ENCODE data around the gene ODAD4. TPM values are rescaled to one million over a fixed set of nuclear protein-coding genes. Genes with fewer than 3 reads are reported as not detected.

ODAD4 gene
- total and polyA plus RNA-seq, 2 of the 8 experiments (the other 6 are each of a cell fraction or from before 2014, with no cell fraction given): 0.48 to 1.3 TPM

GRCh38 chr17:41996855-41997164, 66.4 kb downstream of the ODAD4 start:
- H3K4me3 ChIP-seq (ENCODE audit: extremely low read depth in 1 of 4, insufficient read depth in 2 of 4, low read depth in 3 of 4, low read length in 4 of 4): no peak overlapping the region
- no peak overlapping the region for H2BK15ac ChIP-seq (ENCODE audit: low read length)
- WGBS, 2 experiments (ENCODE audit: extremely low coverage in 1 of 2, insufficient coverage in 1 of 2, insufficient read length in 1 of 2, insufficient replicate concordance in 2 of 2, low coverage in 1 of 2, low lambda C conversion rate in 2 of 2, missing lambda C conversion rate in 1 of 2): 93% methylated on average over 2 of the region's 2 CpGs; no CpG with 5 or more reads in 1 of the 2 experiments
- DNase-seq (ENCODE audit: low read depth in 1 of 2, low spot score in 2 of 2) (no peak), FAIRE-seq (no peak)
- no peak overlapping the region for H3K4ac ChIP-seq (replicated peaks; ENCODE audit: insufficient read length, low read depth, low read length)
- H3K23me2 ChIP-seq (ENCODE audit: low read depth, low read length): no peaks in the 10 kb centered on the region
- TF ChIP-seq CBX5 (IDR thresholded peaks at IDR 0.05; ENCODE audit: low read depth, low read length): no peak
- TF ChIP-seq JUN (IDR thresholded peaks at IDR 0.05; ENCODE audit: low read depth, low read length): no peak
- no peak overlapping the region for H3K56ac ChIP-seq (replicated peaks; ENCODE audit: insufficient read length, low read depth, low read length)
- H3K23ac ChIP-seq (ENCODE audit: insufficient read length): no peak overlapping the region
- ChIA-PET POLR2A (ENCODE audit: partially characterized antibody) (interaction anchor here (0.7 to 1.0 kb wide), 2 partner anchors 15 to 28 kb away, joined by 3 read pairs; no protein-coding TSS in a partner anchor), CTCF (ENCODE audit: partially characterized antibody) (interaction anchor here (1.9 to 3.0 kb wide), 3 partner anchors 12 to 28 kb away, joined by 5 to 8 read pairs (median 6); no protein-coding TSS in a partner anchor)
- no peak overlapping the region for H2BK5ac ChIP-seq (ENCODE audit: low read depth, low read length)
- H3K27me3 ChIP-seq (replicated peaks in 1 of 4; ENCODE audit: control insufficient read depth in 3 of 4, extremely low read depth in 1 of 4, insufficient read depth in 3 of 4, low read length in 3 of 4): no peaks in the 10 kb centered on the region
- no peak overlapping the region for H2BK120ac ChIP-seq (replicated peaks; ENCODE audit: low read depth, low read length)
- H3K4me1 ChIP-seq (replicated peaks in 1 of 4; ENCODE audit: control insufficient read depth in 3 of 4, insufficient read depth in 4 of 4, low read length in 3 of 4): no peaks in the 10 kb centered on the region
- no peak overlapping the region for H4K91ac ChIP-seq (replicated peaks; ENCODE audit: insufficient read length, low read length)
- H3K36me3 ChIP-seq (ENCODE audit: control insufficient read depth in 2 of 4, insufficient read depth in 4 of 4, low read length in 3 of 4): peaks cover 31 to 90% (median 69%) of the 10 kb centered on the region in 4 experiments
- no peak overlapping the region for H3K9ac ChIP-seq (replicated peaks in 1 of 4; ENCODE audit: extremely low read depth in 1 of 4, low read depth in 3 of 4, low read length in 3 of 4)
- no peak overlapping the region for H2BK12ac ChIP-seq (ENCODE audit: low read depth, low read length)
- H3K9me3 ChIP-seq (ENCODE audit: insufficient read depth in 2 of 2, low read depth in 1 of 2, low read length in 1 of 2): no peaks in the 10 kb centered on the region
- H3K4me2 ChIP-seq (ENCODE audit: insufficient read depth in 1 of 2, low read depth in 2 of 2, low read length in 2 of 2): no peak overlapping the region
- H4K5ac ChIP-seq (ENCODE audit: insufficient read length, low read depth, low read length): no peak overlapping the region
- no peak overlapping the region for H3K27ac ChIP-seq (ENCODE audit: low read depth, low read length)
- no peak overlapping the region for H2BK20ac ChIP-seq (ENCODE audit: low read length)
- H3K79me2 ChIP-seq (ENCODE audit: control insufficient read depth in 1 of 2, insufficient read depth in 2 of 2, low read length in 2 of 2): peaks cover 0 to 12% of the 10 kb centered on the region in 2 experiments; a peak in 2 of 4 replicates
- no peak overlapping the region for H2AK5ac ChIP-seq (ENCODE audit: low read depth, low read length)
- no peak overlapping the region for H4K8ac ChIP-seq (ENCODE audit: extremely low read depth, insufficient read depth, low read length)
- no peaks in the 10 kb centered on the region for H3K79me1 ChIP-seq (ENCODE audit: low read depth, low read length)
- no peak overlapping the region for H3K14ac ChIP-seq (ENCODE audit: insufficient read length)
- no peak overlapping the region for H3K18ac ChIP-seq (ENCODE audit: extremely low read depth, low read length)
- peaks cover 0 to 9% of the 10 kb centered on the region in 2 experiments for H4K20me1 ChIP-seq (replicated peaks in 1 of 2; ENCODE audit: control insufficient read depth in 1 of 2, insufficient read depth in 2 of 2, low read length in 2 of 2)
- H2AFZ ChIP-seq (ENCODE audit: low read length): no peak overlapping the region

Data from H1 (cell line).